Ascending aorta (tissue), 2 donors: Measurements from ENCODE around the gene GPR35. TPM values are rescaled to one million over a fixed set of nuclear protein-coding genes. Genes with fewer than 3 reads are reported as not detected.

Experiments used
- DNase-seq, 2 donors: peaks; one replicate each; pipeline ENCODE4 v3.0.0-alpha.2; 2019; ENCODE audit warnings: low spot score in 2 of 2
- H3K27ac ChIP-seq, 2 donors: fragments of 200-600 bp; sonication (generic); one replicate each; pipeline ENCODE4 v1.5.1; 2016 to 2017; ENCODE audit warnings: mild to moderate bottlenecking in 1 of 2
- H3K27me3 ChIP-seq: fragments of 200-600 bp; sonication (generic); one replicate; pipeline ENCODE4 v1.5.1; 2017
- H3K36me3 ChIP-seq, 2 donors: fragments of 200-600 bp; sonication (generic); one replicate each; pipeline ENCODE4 v1.5.1; 2016
- H3K4me1 ChIP-seq, 2 donors: fragments of 200-600 bp; sonication (generic); one replicate each; pipeline ENCODE4 v1.5.1; 2016 to 2017; ENCODE audit warnings: mild to moderate bottlenecking in 1 of 2
- H3K4me3 ChIP-seq, 2 donors: fragments of 200-600 bp; sonication (generic); one replicate each; pipeline ENCODE4 v1.5.1; 2016 to 2017; ENCODE audit warnings: mild to moderate bottlenecking in 1 of 2
- H3K9me3 ChIP-seq, 2 donors: fragments of 200-600 bp; sonication (generic); one replicate each; pipeline ENCODE4 v1.5.1; 2016
- CTCF ChIP-seq, 3 experiments: fragments of 200-600 bp in 2 of 3; fragments of 450-650 bp in 1 of 3; sonication (generic) in 2 of 3; IDR thresholded peaks; one replicate each; pipeline ENCODE4 v1.5.1; 2016 to 2019; ENCODE audit warnings: antibody characterized with exemption in 3 of 3, mild to moderate bottlenecking in 1 of 3, moderate library complexity in 1 of 3
- intact Hi-C: fragments of 100-400 bp; cut with DNase I; formaldehyde crosslinking; loops from one replicate; pipeline ENCODE4 v1.15.1; 2023
- total RNA-seq: library from RNA; depleted of rRNA; stranded (reverse); fragments of >200 nt; gene quantifications from one replicate; pipeline ENCODE4 v1.1.0, GENCODE V29; 2016

The GPR35 gene
- total RNA-seq, 1 donor from 2014 or later = not detected

- Histone ChIP-seq H3K27me3 (no peaks in the 10 kb centered on the region), H3K9me3 (no peaks in the 10 kb centered on the region), H3K4me1 (no peaks in the 10 kb centered on the region), H3K27ac (no peak overlapping the region), H3K4me3 (no peak overlapping the region), H3K36me3 (no peaks in the 10 kb centered on the region)
- DNase-seq = no peak
- no peak for TF ChIP-seq CTCF (IDR thresholded peaks at IDR 0.05)
- intact Hi-C loops = no loop called here
Observed at GRCh38 chr2:240646176-240646899, 21.1 kb downstream of the GPR35 start.

- H3K27me3 ChIP-seq = no peaks in the 10 kb centered on the region
- no peaks in the 10 kb centered on the region for H3K36me3 ChIP-seq
- DNase-seq = no peak
- intact Hi-C loops = no loop called here
- H3K9me3 ChIP-seq = no peaks in the 10 kb centered on the region
- H3K27ac ChIP-seq = no peak overlapping the region
- no peaks in the 10 kb centered on the region for H3K4me1 ChIP-seq
- TF ChIP-seq CTCF (IDR thresholded peaks at IDR 0.05) = no peak
- H3K4me3 ChIP-seq = no peak overlapping the region
Observed at GRCh38 chr2:240646900-240647502, 21.7 kb downstream of the GPR35 start.

- DNase-seq = no peak
- H3K4me1 ChIP-seq = no peaks in the 10 kb centered on the region
- TF ChIP-seq CTCF (IDR thresholded peaks at IDR 0.05) = no peak
- no peaks in the 10 kb centered on the region for H3K27me3 ChIP-seq
- H3K9me3 ChIP-seq = no peaks in the 10 kb centered on the region
- no peaks in the 10 kb centered on the region for H3K36me3 ChIP-seq
- intact Hi-C loops = no loop called here
- no peak overlapping the region for H3K4me3 ChIP-seq
- H3K27ac ChIP-seq = no peak overlapping the region
Observed at GRCh38 chr2:240647503-240648154, 22.3 kb downstream of the GPR35 start.

- Histone ChIP-seq H3K9me3 (no peaks in the 10 kb centered on the region), H3K4me1 (no peaks in the 10 kb centered on the region), H3K27ac (no peak overlapping the region), H3K4me3 (no peak overlapping the region), H3K27me3 (no peaks in the 10 kb centered on the region), H3K36me3 (no peaks in the 10 kb centered on the region)
- DNase-seq = no peak
- intact Hi-C loops = no loop called here
- no peak for TF ChIP-seq CTCF (IDR thresholded peaks at IDR 0.05)
Observed at GRCh38 chr2:240648155-240648649, 22.9 kb downstream of the GPR35 start.

GRCh38 chr2:240648650-240649275, 23.5 kb downstream of the GPR35 start:
- Histone ChIP-seq H3K36me3 (no peaks in the 10 kb centered on the region), H3K4me3 (no peak overlapping the region), H3K9me3 (no peaks in the 10 kb centered on the region), H3K27me3 (no peaks in the 10 kb centered on the region), H3K4me1 (no peaks in the 10 kb centered on the region), H3K27ac (no peak overlapping the region)
- intact Hi-C loops = no loop called here
- DNase-seq = no peak
- no peak for TF ChIP-seq CTCF (IDR thresholded peaks at IDR 0.05)
